ENCODE measurements around the gene ASCL4.

GRCh38 chr12:107778383-107779025, 4.0 kb downstream of the ASCL4 start:
- TF ChIP-seq CTCF (IDR thresholded peaks at IDR 0.05) (no peak), POLR2AphosphoS5 (IDR thresholded peaks at IDR 0.05) (no peak), POLR2A (IDR thresholded peaks at IDR 0.05) (no peak), EP300 (IDR thresholded peaks at IDR 0.05) (no peak)
